T-helper 22 cell (primary cell): Measurements from ENCODE around the gene PNLIP.

ENCODE experiments used
- DNase-seq: peaks from one replicate; pipeline ENCODE4 v3.0.0-alpha.2; 2020; ENCODE audit warnings: low read depth

The PNLIP gene

GRCh38 chr10:116545756-116546155 lies at the start of gene PNLIP:
PNLIP (plus strand) TSS chr10:116545931; CDS start chr10:116546093, 162 bp downstream.
- DNase-seq, result no peak

GRCh38 chr10:116504786-116505185 lies 40.9 kb upstream of the PNLIP start:
- DNase-seq, result no peak

GRCh38 chr10:116510565-116510964 lies 35.2 kb upstream of the PNLIP start:
- DNase-seq, result no peak

- DNase-seq, result no peak
Observed at GRCh38 chr10:116511365-116511764, 34.4 kb upstream of the PNLIP start.

- no peak for DNase-seq
Observed at GRCh38 chr10:116521424-116522290, 24.1 kb upstream of the PNLIP start.

GRCh38 chr10:116522803-116523381 lies 22.8 kb upstream of the PNLIP start:
- no peak for DNase-seq

GRCh38 chr10:116524736-116525135 lies 21.0 kb upstream of the PNLIP start:
- no peak for DNase-seq

GRCh38 chr10:116526219-116526618 lies 19.5 kb upstream of the PNLIP start:
- DNase-seq, result no peak

- DNase-seq, result no peak
Observed at GRCh38 chr10:116536810-116537209, 8.9 kb upstream of the PNLIP start.

GRCh38 chr10:116538456-116538855 lies 7.3 kb upstream of the PNLIP start:
- DNase-seq, result no peak

GRCh38 chr10:116538992-116539391 lies 6.7 kb upstream of the PNLIP start:
- no peak for DNase-seq

- DNase-seq, result no peak
Observed at GRCh38 chr10:116540814-116541213, 4.9 kb upstream of the PNLIP start.

GRCh38 chr10:116542007-116542677 lies 3.6 kb upstream of the PNLIP start:
- no peak for DNase-seq

- no peak for DNase-seq
Observed at GRCh38 chr10:116545122-116545521, 609 bp upstream of the PNLIP start.

- no peak for DNase-seq
Observed at GRCh38 chr10:116548301-116548700, 2.6 kb downstream of the PNLIP start.

GRCh38 chr10:116553378-116553980 lies 7.7 kb downstream of the PNLIP start:
- no peak for DNase-seq

GRCh38 chr10:116554628-116555027 lies 8.9 kb downstream of the PNLIP start:
- no peak for DNase-seq

- DNase-seq, result no peak
Observed at GRCh38 chr10:116555880-116556279, 10.1 kb downstream of the PNLIP start.

GRCh38 chr10:116557305-116557880 lies 11.7 kb downstream of the PNLIP start:
- DNase-seq, result no peak

GRCh38 chr10:116565534-116565933 lies 19.8 kb downstream of the PNLIP start:
- DNase-seq, result no peak

GRCh38 chr10:116566932-116567331 lies 21.2 kb downstream of the PNLIP start:
- no peak for DNase-seq

- DNase-seq, result no peak
Observed at GRCh38 chr10:116567335-116567734, 21.6 kb downstream of the PNLIP start.
